CD4-positive, alpha-beta T cell (primary cell): ENCODE data around the gene ZNF169. TPM values are rescaled to one million over a fixed set of nuclear protein-coding genes. Genes with fewer than 3 reads are reported as not detected.
"Not testable (repeated sequence)": the region's sequence is repeated elsewhere in the genome, so short reads cannot be mapped to it uniquely, and the experiment has no call there.

Experiments
- ATAC-seq: fragments of 200-7000 bp; cut with Tn5 transposase; one replicate; pipeline ENCODE4 v1.10.0; 2022; ENCODE audit warnings: mild to moderate bottlenecking; ENCODE audit not compliant: poor library complexity
- CTCF ChIA-PET: fragments of 350-600 bp; sonication (Branson Sonifier 250); formaldehyde crosslinking; loops from one replicate; lab custom pipeline; 2021; ENCODE audit warnings: antibody characterized with exemption, inconsistent platforms; lab: Charles Lee
- POLR2A ChIA-PET: fragments of 350-600 bp; sonication (Branson Sonifier 250); formaldehyde crosslinking; loops from one replicate; lab custom pipeline; 2021; ENCODE audit warnings: antibody characterized with exemption, inconsistent platforms; lab: Charles Lee
- DNase-seq, 14 experiments: peaks; one replicate each; pipeline ENCODE4 v3.0.0-alpha.2; 2013 to 2020; ENCODE audit warnings: mixed read lengths in 2 of 14
- H3K27ac ChIP-seq, 2 donors: one replicate each; pipeline versions ENCODE4 v1.5.1 to v1.7.0; 2013; ENCODE audit warnings: low read length in 2 of 2, low read depth in 1 of 2, mild to moderate bottlenecking in 1 of 2
- H3K27me3 ChIP-seq, 2 experiments: 1 replicate in 1 of 2; 2 replicates in 1 of 2; pipeline versions ENCODE4 v1.6.1 to v1.7.0; 2013; ENCODE audit warnings: low read length in 2 of 2, control low read depth in 1 of 2, mild to moderate bottlenecking in 1 of 2, moderate library complexity in 1 of 2; ENCODE audit not compliant: insufficient read depth in 2 of 2, control insufficient read depth in 1 of 2
- H3K36me3 ChIP-seq: one replicate; pipeline ENCODE4 v1.6.1; 2013; ENCODE audit warnings: low read length, control low read depth; ENCODE audit not compliant: insufficient read depth
- H3K4me1 ChIP-seq: one replicate; pipeline ENCODE4 v1.6.1; 2013; ENCODE audit warnings: low read length, control low read depth; ENCODE audit not compliant: insufficient read depth
- H3K4me3 ChIP-seq: one replicate; pipeline ENCODE4 v1.5.1; 2013; ENCODE audit warnings: mild to moderate bottlenecking, low read length, moderate library complexity
- H3K9me3 ChIP-seq, 2 experiments: 1 replicate in 1 of 2; 2 replicates in 1 of 2; pipeline versions ENCODE4 v1.6.1 to v1.7.0; 2013; ENCODE audit warnings: low read length in 2 of 2, mild to moderate bottlenecking in 2 of 2, control low read depth in 1 of 2, moderate library complexity in 1 of 2; ENCODE audit not compliant: control insufficient read depth in 1 of 2, insufficient read depth in 1 of 2
- H3K27ac Mint-ChIP-seq: one replicate; pipeline ENCODE4 v1.8.0; 2020; ENCODE audit warnings: mixed read lengths
- H3K27me3 Mint-ChIP-seq: one replicate; pipeline ENCODE4 v1.8.0; 2021; ENCODE audit warnings: mixed read lengths
- H3K36me3 Mint-ChIP-seq: one replicate; pipeline ENCODE4 v1.8.0; 2021; ENCODE audit warnings: low read depth, mixed read lengths
- H3K4me1 Mint-ChIP-seq: one replicate; pipeline ENCODE4 v1.8.0; 2021; ENCODE audit warnings: low read depth, mixed read lengths
- H3K4me3 Mint-ChIP-seq: one replicate; pipeline ENCODE4 v1.8.0; 2020; ENCODE audit warnings: mild to moderate bottlenecking, mixed read lengths
- H3K9me3 Mint-ChIP-seq: one replicate; pipeline ENCODE4 v1.8.0; 2020; ENCODE audit warnings: mixed read lengths
- intact Hi-C, 2 experiments: fragments of 100-400 bp; cut with DNase I in 1 of 2; cut with micrococcal nuclease in 1 of 2; formaldehyde crosslinking; loops; one replicate each; pipeline versions ENCODE4 v1.15.1 to v1.9.0; 2023 to 2025; cut with DNase I, micrococcal nuclease
- total RNA-seq, 174 experiments: library from RNA in 2 of 174; stranded (reverse) in 2 of 174; gene quantifications; one replicate each; pipeline ENCODE4 v1.2.3 and lab custom pipeline; 2021 to 2026

The ZNF169 gene
- total RNA-seq, 2 experiments from 2014 or later, result 3.5 to 5.1 TPM

DNA sequence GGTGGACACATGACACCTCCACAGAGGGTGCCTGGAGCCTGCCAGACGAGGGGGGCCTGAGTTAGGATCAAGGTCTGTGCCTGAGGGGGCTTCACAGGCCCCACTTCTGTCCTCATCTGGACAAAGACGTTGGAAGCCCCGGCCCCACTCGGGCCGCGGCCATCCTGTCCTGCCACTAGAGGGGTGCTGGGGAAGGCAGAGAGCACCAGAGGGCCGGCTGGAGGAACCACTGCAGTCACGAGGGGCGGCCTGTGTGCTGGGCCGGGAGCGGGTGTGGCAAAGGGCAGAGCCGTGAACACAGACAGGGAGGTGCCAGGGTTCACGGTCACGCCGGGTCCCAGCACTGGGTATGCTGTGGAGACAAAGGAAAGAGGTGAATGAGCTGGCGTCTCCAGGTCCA, 66.5 kb downstream of the ZNF169 start:
- H3K36me3 Mint-ChIP-seq, H3K4me1 Mint-ChIP-seq, ATAC-seq, CTCF ChIA-PET, H3K9me3 Mint-ChIP-seq, H3K36me3 ChIP-seq, H3K4me3 Mint-ChIP-seq, H3K27me3 ChIP-seq, H3K27ac Mint-ChIP-seq, POLR2A ChIA-PET, H3K27ac ChIP-seq, DNase-seq, intact Hi-C loops, H3K4me3 ChIP-seq, H3K4me1 ChIP-seq, H3K9me3 ChIP-seq, H3K27me3 Mint-ChIP-seq: not testable (repeated sequence)

DNA sequence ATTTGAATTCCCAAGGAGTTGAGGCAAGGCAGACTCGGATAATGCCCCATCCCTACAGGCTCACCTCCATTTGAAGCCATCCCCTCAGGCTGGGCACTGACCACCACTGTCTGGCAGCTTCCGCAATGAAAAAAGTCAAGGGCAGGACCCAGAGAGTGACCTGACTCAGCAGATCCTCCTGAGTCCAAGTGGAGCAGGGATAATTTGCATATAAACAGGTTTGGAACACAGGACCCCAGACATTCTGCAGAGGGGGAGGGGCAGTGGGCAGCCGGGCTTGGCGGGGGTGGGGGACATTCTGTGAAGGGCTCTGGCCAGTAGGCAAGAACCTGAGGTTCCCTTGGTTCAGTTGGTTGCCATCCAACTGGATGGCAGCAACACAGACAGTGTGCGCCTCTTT, 69.4 kb downstream of the ZNF169 start, which contains the start of gene NUTM2F:
TSS of gene NUTM2F (minus strand) at position 101 of the 400 bp plus-strand sequence. CDS start at position 80, 21 bp downstream.
- H3K4me3 ChIP-seq, intact Hi-C loops, H3K9me3 ChIP-seq, H3K36me3 Mint-ChIP-seq, H3K4me1 ChIP-seq, CTCF ChIA-PET, H3K9me3 Mint-ChIP-seq, DNase-seq, POLR2A ChIA-PET, H3K4me3 Mint-ChIP-seq, H3K4me1 Mint-ChIP-seq, H3K27me3 Mint-ChIP-seq, H3K27me3 ChIP-seq, H3K36me3 ChIP-seq, ATAC-seq, H3K27ac ChIP-seq, H3K27ac Mint-ChIP-seq: not testable (repeated sequence)

DNA sequence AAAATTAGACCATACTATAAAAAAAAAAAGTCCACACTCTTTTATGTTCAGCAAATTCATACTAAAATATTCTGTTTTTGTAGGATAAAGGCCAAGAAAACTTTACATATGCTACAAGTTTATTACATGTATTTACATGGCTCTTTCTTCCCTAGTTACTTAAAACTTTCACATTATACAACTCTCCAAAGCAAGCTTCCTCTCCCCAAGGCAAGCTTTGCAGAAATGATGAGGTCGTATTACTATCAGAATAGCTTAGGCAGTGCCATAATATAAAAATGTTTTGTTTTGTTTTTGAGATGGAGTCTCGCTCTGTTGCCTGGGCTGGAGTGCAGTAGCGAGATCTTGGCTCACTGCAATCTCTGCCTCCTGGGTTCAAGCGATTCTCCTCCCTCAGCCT, 77.3 kb downstream of the ZNF169 start:
- CTCF ChIA-PET, H3K36me3 Mint-ChIP-seq, intact Hi-C loops, ATAC-seq, H3K36me3 ChIP-seq, POLR2A ChIA-PET, DNase-seq, H3K4me1 ChIP-seq, H3K4me3 ChIP-seq, H3K4me3 Mint-ChIP-seq, H3K27ac Mint-ChIP-seq, H3K4me1 Mint-ChIP-seq, H3K27me3 ChIP-seq, H3K27me3 Mint-ChIP-seq, H3K9me3 ChIP-seq, H3K9me3 Mint-ChIP-seq, H3K27ac ChIP-seq: not testable (repeated sequence)

DNA sequence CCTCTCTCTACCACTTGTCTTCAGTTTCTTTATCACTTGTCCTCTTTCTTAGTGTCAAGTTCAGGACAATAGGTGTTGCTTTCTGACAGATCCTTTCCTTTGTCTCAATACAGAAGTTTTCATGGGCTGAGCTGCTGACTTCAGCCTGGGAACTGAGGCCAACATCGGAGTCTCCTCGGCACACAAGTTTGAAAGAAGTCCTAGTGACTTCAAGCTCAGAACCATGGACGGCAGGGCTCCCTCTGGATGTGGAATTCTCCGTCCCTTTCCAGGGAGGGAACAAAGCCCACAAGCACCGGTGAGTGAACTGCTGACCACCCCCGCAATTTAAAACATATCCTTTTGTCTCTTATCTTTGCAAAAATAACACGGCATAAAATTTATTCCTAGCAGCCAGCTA, 79.6 kb downstream of the ZNF169 start:
- H3K36me3 Mint-ChIP-seq, H3K9me3 ChIP-seq, POLR2A ChIA-PET: not testable (repeated sequence)

DNA sequence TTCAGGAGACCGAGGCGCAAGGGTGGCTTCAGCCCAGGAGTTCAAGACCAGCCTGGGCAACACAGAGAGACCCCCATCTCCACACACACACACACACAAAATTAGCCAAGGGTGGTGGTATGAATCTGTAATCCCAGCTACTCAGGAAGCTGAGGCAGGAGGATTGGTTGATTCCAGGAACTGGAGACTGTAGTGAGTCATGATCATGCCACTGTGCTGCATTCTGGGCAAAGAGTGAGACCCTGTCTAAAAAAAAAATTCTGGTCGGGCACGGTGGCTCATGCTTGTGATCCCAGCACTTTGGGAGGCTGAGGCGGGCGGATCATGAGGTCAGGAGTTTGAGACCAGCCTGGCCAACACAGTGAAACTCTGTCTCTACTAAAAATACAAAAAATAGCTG, 80.6 kb downstream of the ZNF169 start:
- H3K27me3 Mint-ChIP-seq, H3K4me3 Mint-ChIP-seq, H3K9me3 Mint-ChIP-seq, DNase-seq, intact Hi-C loops, ATAC-seq, H3K4me1 Mint-ChIP-seq, H3K9me3 ChIP-seq, H3K36me3 Mint-ChIP-seq, H3K36me3 ChIP-seq, H3K27ac Mint-ChIP-seq, H3K27ac ChIP-seq, CTCF ChIA-PET, POLR2A ChIA-PET, H3K4me1 ChIP-seq, H3K27me3 ChIP-seq, H3K4me3 ChIP-seq: not testable (repeated sequence)

More for the DNA sequence above, 79.6 kb downstream of the ZNF169 start:
- H3K4me3 Mint-ChIP-seq, H3K4me1 ChIP-seq, H3K27ac ChIP-seq, H3K9me3 Mint-ChIP-seq, CTCF ChIA-PET, H3K4me1 Mint-ChIP-seq, H3K27ac Mint-ChIP-seq, H3K27me3 ChIP-seq, H3K27me3 Mint-ChIP-seq, ATAC-seq, intact Hi-C loops, H3K4me3 ChIP-seq, H3K36me3 ChIP-seq, DNase-seq: not testable (repeated sequence)

DNA sequence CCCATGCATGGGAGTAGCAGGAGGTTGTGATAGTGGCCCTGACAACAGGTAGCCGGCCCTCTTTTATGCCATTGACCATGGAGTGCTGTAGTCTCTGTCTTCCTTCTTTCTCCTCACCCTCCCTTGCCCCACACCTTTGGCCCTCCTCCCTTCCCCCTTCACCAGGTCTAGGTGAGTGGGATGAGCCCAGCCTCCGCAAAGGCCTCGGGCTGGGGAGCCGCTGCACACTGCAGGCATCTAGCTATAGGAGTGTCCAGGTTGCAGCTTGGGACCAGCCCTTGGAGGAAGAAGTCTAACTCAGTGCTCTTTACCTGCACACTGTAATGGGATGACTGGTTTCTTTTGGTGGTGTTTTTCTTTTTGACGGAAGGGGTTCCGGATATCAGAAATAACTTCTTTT, 81.7 kb downstream of the ZNF169 start:
- CTCF ChIA-PET, intact Hi-C loops, H3K27ac Mint-ChIP-seq, H3K4me1 Mint-ChIP-seq, H3K27me3 ChIP-seq, H3K27me3 Mint-ChIP-seq, DNase-seq, H3K4me3 Mint-ChIP-seq, H3K4me1 ChIP-seq, H3K27ac ChIP-seq, ATAC-seq, H3K4me3 ChIP-seq, H3K36me3 Mint-ChIP-seq, POLR2A ChIA-PET, H3K9me3 Mint-ChIP-seq, H3K36me3 ChIP-seq, H3K9me3 ChIP-seq: not testable (repeated sequence)

DNA sequence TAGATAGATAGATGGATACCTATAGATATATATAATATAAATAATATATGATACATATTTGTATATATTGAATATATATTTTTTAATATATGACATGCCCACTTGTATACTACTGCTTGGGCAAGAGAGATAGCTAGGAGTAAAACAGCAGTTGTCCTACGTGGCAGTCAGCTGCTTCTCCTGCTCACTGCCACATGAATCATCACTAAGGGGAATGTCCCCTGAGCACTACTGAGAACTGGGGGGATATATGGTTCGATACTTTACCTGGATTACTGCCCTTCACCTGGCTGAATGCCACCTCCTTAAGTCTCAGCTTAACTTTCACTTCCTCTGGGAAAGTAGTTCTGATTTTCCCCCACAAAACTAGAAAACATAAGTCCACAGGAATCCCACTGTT, 82.6 kb downstream of the ZNF169 start:
- intact Hi-C loops, H3K4me1 Mint-ChIP-seq, H3K9me3 Mint-ChIP-seq, H3K27me3 Mint-ChIP-seq, POLR2A ChIA-PET, H3K27me3 ChIP-seq, DNase-seq, H3K36me3 Mint-ChIP-seq, ATAC-seq, H3K4me1 ChIP-seq, H3K4me3 Mint-ChIP-seq, H3K9me3 ChIP-seq, CTCF ChIA-PET, H3K27ac ChIP-seq, H3K36me3 ChIP-seq, H3K27ac Mint-ChIP-seq, H3K4me3 ChIP-seq: not testable (repeated sequence)
